OCI-LY7 (cell line): Measurements from ENCODE around the gene ABCC8. TPM values are rescaled to one million over a fixed set of nuclear protein-coding genes. Genes with fewer than 3 reads are reported as not detected.

ENCODE experiments used
- BruUV-seq: library from RNA; stranded (reverse); fragments of 400-500 nt; replicated peaks from 2 replicates; lab custom pipeline; 2021; lab: Mats Ljungman, UMichigan
- CTCF ChIA-PET: fragments of 300-600 bp; sonication (Branson Sonifier 250); formaldehyde crosslinking; loops from one replicate; lab custom pipeline; 2022; ENCODE audit warnings: antibody characterized with exemption; ENCODE audit not compliant: unreplicated experiment; lab: Charles Lee
- POLR2A ChIA-PET: fragments of 300-600 bp; sonication (Branson Sonifier 250); formaldehyde crosslinking; loops from one replicate; lab custom pipeline; 2022; ENCODE audit warnings: antibody characterized with exemption; lab: Charles Lee
- DNase-seq: peaks from one replicate; pipeline ENCODE4 v3.0.0-alpha.2; 2015; ENCODE audit warnings: low spot score
- H2AFZ ChIP-seq: fragments of 200-600 bp; sonication (generic), shearing (Covaris generic); 2 replicates; pipeline ENCODE4 v1.6.1; 2014; ENCODE audit warnings: mild to moderate bottlenecking, antibody characterized with exemption, low read length, moderate library complexity
- H3K27ac ChIP-seq: fragments of 200-600 bp; sonication (generic); 2 replicates; pipeline ENCODE4 v1.5.1; 2014; ENCODE audit warnings: mixed run types, low read depth, mild to moderate bottlenecking, moderate library complexity, low read length, inconsistent platforms; ENCODE audit not compliant: poor library complexity, severe bottlenecking
- H3K36me3 ChIP-seq: fragments of 200-600 bp; sonication (generic); 2 replicates; pipeline ENCODE4 v1.6.1; 2014; ENCODE audit warnings: mild to moderate bottlenecking, antibody characterized with exemption, low read length, moderate library complexity, mixed read lengths; ENCODE audit not compliant: insufficient read depth
- H3K4me1 ChIP-seq: fragments of 200-600 bp; sonication (generic); 2 replicates; pipeline ENCODE4 v1.5.1; 2014; ENCODE audit warnings: mild to moderate bottlenecking, low read length; ENCODE audit not compliant: insufficient read depth, poor library complexity, severe bottlenecking
- H3K4me2 ChIP-seq: fragments of 200-600 bp; sonication (generic); 2 replicates; pipeline ENCODE4 v1.6.1; 2014; ENCODE audit warnings: mild to moderate bottlenecking, low read length
- H3K4me3 ChIP-seq: fragments of 200-600 bp; sonication (generic); 2 replicates; pipeline ENCODE4 v1.5.1; 2014; ENCODE audit warnings: mild to moderate bottlenecking, low read depth, low read length; ENCODE audit not compliant: poor library complexity, severe bottlenecking
- H3K79me2 ChIP-seq: fragments of 200-600 bp; sonication (generic); 2 replicates; pipeline ENCODE4 v1.6.1; 2016; ENCODE audit warnings: low read depth, mild to moderate bottlenecking, low read length, moderate library complexity, mixed read lengths; ENCODE audit not compliant: insufficient read depth
- H3K9me2 ChIP-seq: fragments of 200-600 bp; sonication (generic); 2 replicates; pipeline ENCODE4 v1.6.1; 2016; ENCODE audit warnings: mild to moderate bottlenecking, low read length, mixed read lengths; ENCODE audit not compliant: insufficient read depth
- H3K9me3 ChIP-seq: fragments of 200-600 bp; sonication (generic); 2 replicates; pipeline ENCODE4 v1.6.1; 2014; ENCODE audit warnings: mild to moderate bottlenecking, mixed run types, low read length, mixed read lengths
- H4K20me1 ChIP-seq: fragments of 200-600 bp; sonication (generic); 2 replicates; pipeline ENCODE4 v1.6.1; 2014; ENCODE audit warnings: mild to moderate bottlenecking, antibody characterized with exemption, low read length, moderate library complexity, mixed read lengths; ENCODE audit not compliant: insufficient read depth
- CTCF ChIP-seq: fragments of 200-600 bp; sonication (generic); conservative IDR thresholded peaks from 2 replicates; pipeline ENCODE4 v1.5.1; 2014; ENCODE audit warnings: mild to moderate bottlenecking, antibody characterized with exemption, low read length, moderate library complexity, mixed read lengths
- EZH2phosphoT487 ChIP-seq: fragments of 200-600 bp; sonication (generic); IDR thresholded peaks from 2 replicates; pipeline ENCODE4 v1.6.1; 2018; ENCODE audit warnings: low read depth, borderline replicate concordance, mild to moderate bottlenecking, mixed run types, antibody characterized with exemption, low read length, moderate library complexity, mixed read lengths
- intact Hi-C: fragments of 100-400 bp; cut with micrococcal nuclease; formaldehyde crosslinking; loops from one replicate; pipeline ENCODE4 v1.10.0; 2022; ENCODE audit not compliant: unreplicated experiment
- total RNA-seq, 2 experiments: library from RNA; depleted of rRNA in 1 of 2; stranded (reverse); fragments of >200 nt in 1 of 2; shearing (Covaris generic) in 1 of 2; gene quantifications; 2 replicates each; pipeline ENCODE4 v1.2.3, GENCODE V29; 2014 to 2022

ABCC8 gene
- total RNA-seq, 2 experiments from 2014 or later: not detected

- TF ChIP-seq EZH2phosphoT487 (no peak), CTCF (no peak)
- no peaks in the 10 kb centered on the region for H3K79me2 ChIP-seq
- no peak overlapping the region for H3K27ac ChIP-seq
- ChIA-PET POLR2A (no interaction called here), CTCF (no interaction called here)
- no TSS peak for BruUV-seq
- H2AFZ ChIP-seq: no peak overlapping the region
- intact Hi-C loops: no loop called here
- no peaks in the 10 kb centered on the region for H4K20me1 ChIP-seq
- DNase-seq: no peak
- no peaks in the 10 kb centered on the region for H3K36me3 ChIP-seq
- H3K9me3 ChIP-seq: no peaks in the 10 kb centered on the region
- H3K4me3 ChIP-seq: no peak overlapping the region
- H3K4me2 ChIP-seq: no peak overlapping the region
- H3K9me2 ChIP-seq: no peaks in the 10 kb centered on the region
- no peaks in the 10 kb centered on the region for H3K4me1 ChIP-seq
Measured at GRCh38 chr11:17411418-17411817, 65.2 kb downstream of the ABCC8 start.

GRCh38 chr11:17410606-17411379 lies 65.9 kb downstream of the ABCC8 start:
- H3K4me2 ChIP-seq: no peak overlapping the region
- intact Hi-C loops: no loop called here
- no peak overlapping the region for H3K4me3 ChIP-seq
- H3K27ac ChIP-seq: no peak overlapping the region
- ChIA-PET POLR2A (no interaction called here), CTCF (no interaction called here)
- BruUV-seq: no TSS peak
- no peaks in the 10 kb centered on the region for H3K79me2 ChIP-seq
- no peaks in the 10 kb centered on the region for H3K9me2 ChIP-seq
- no peak for DNase-seq
- no peak overlapping the region for H2AFZ ChIP-seq
- H3K9me3 ChIP-seq: no peaks in the 10 kb centered on the region
- TF ChIP-seq EZH2phosphoT487 (no peak), CTCF (no peak)
- H4K20me1 ChIP-seq: no peaks in the 10 kb centered on the region
- no peaks in the 10 kb centered on the region for H3K36me3 ChIP-seq
- no peaks in the 10 kb centered on the region for H3K4me1 ChIP-seq

GRCh38 chr11:17408641-17409040 lies 68.0 kb downstream of the ABCC8 start:
- Histone ChIP-seq H3K4me2 (no peak overlapping the region), H3K79me2 (no peaks in the 10 kb centered on the region), H3K27ac (no peak overlapping the region), H3K36me3 (no peaks in the 10 kb centered on the region), H4K20me1 (no peaks in the 10 kb centered on the region), H3K9me3 (no peaks in the 10 kb centered on the region), H3K9me2 (no peaks in the 10 kb centered on the region), H3K4me3 (no peak overlapping the region), H2AFZ (no peak overlapping the region), H3K4me1 (peaks cover 15% of the 10 kb centered on the region)
- intact Hi-C loops: no loop called here
- ChIA-PET POLR2A (interaction anchor here (0.7 kb wide), 1 partner anchor 33 kb away, joined by 4 read pairs; no protein-coding TSS in a partner anchor), CTCF (no interaction called here)
- no peak for DNase-seq
- no peak for TF ChIP-seq CTCF
- no peak for TF ChIP-seq EZH2phosphoT487
- no TSS peak for BruUV-seq
